Activated CD8-positive, alpha-beta memory T cell treated with anti-CD3 and anti-CD28 coated beads for 4 hours (primary cell): ENCODE measurements around the gene CDC42EP2.

Experiments
- DNase-seq, 2 donors: peaks; one replicate each; pipeline ENCODE4 v3.0.0-alpha.2; 2020; ENCODE audit warnings: low read depth in 2 of 2

The CDC42EP2 gene

GRCh38 chr11:65355776-65356393 lies 41.2 kb downstream of the CDC42EP2 start:
- DNase-seq, result no peak

DNA sequence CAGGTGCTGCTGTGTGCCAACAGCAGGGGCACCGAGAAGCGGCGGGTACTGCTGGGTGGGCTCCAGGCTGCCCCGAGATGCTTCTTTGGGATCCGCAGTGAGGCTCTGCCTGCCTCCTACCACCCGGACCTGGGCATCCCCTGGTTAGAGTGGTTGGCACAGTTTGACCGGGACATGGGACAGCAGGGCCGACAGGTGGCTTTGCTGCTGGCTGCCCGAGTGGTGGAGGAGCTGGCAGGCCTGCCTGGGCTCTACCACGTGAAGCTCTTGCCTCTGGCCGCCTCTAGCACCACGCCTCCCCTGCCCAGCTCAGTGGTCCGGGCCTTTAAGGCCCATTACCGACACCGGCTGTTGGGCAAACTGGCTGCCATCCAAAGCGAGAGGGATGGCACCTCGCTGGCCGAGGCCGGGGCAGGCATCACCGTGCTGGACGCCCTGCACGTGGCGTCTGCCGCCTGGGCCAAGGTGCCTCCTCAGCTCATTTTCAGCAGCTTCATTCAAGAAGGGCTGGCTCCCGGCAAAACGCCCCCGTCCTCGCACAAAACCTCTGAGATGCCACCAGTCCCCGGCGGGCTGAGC lies 41.8 kb downstream of the CDC42EP2 start:
- DNase-seq, result no peak

DNA sequence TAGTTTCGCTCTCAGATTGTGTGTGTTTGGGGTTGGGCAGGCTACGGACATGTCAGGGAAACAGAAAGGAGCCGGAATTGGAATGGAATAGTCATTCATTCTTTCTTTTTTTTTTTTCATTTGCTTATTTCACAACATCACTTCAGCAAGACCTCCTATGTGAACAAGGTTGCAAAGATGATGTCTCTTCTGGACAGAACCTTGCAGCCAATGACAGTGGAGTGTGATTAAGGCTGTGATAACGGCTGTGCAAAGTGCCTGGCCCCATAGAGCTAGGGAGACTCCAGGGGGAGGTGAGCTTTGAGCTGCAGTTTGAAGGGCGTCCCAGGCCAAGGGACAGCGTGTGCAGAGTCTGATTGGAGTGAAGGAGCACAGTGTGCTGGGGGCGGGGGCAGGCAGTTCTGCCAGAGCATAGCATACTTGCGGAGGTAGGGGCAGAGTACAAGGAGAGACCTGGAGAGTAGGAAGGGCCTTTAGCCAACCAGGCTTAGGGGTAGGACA lies 43.2 kb downstream of the CDC42EP2 start:
- no peak for DNase-seq

GRCh38 chr11:65362320-65362931 lies 47.8 kb downstream of the CDC42EP2 start:
- DNase-seq, result no peak

DNA sequence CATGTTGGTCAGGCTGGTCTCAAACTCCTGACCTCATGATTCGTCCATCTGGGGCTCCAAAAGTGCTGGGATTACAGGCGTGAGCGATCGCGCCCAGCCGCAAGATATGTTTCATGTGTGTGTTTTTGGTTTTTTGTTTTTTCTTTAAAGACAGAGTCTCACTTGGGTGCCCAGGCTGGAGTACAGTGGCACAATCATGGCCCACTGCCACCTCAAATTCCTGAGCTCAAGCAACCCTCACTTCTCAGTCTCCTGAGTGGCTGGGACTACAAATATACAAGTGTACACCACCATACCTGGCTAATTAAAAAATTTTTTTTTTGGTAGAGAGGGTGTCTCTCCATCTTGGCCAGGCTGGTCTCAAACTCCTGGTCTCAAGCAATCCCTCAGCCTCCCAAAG lies 48.3 kb downstream of the CDC42EP2 start:
- no peak for DNase-seq

GRCh38 chr11:65363770-65364169 lies 49.1 kb downstream of the CDC42EP2 start:
- no peak for DNase-seq

- DNase-seq, result no peak
Measured at GRCh38 chr11:65366340-65366773, 51.7 kb downstream of the CDC42EP2 start.

DNA sequence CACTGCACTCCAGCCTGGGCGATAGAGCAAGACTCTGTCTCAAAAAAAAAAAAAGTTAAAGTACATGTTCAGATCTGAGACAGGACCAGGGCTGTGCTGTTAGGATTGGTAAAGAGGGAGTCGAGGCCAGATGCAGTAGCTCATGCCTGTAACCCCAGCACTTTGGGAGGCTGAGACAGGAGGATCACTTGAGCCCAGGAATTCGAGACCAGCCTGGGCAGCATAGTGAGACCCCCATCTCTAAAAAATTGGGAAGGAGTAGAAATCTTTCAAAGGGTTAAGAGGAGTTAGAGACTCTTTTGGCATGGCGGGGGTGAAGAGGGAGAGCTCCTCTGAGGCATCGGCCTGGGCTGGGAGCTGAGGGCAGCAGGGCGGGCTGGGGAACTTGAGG lies 56.0 kb downstream of the CDC42EP2 start:
- DNase-seq, result no peak
